Small intestine (tissue), 7 donors: ENCODE measurements around the gene DLG2. TPM values are rescaled to one million over a fixed set of nuclear protein-coding genes. Genes with fewer than 3 reads are reported as not detected.

Experiments used
- DNase-seq, 2 donors: peaks; one replicate each; pipeline versions ENCODE4 v3.0.0 to v3.0.0-alpha.2; 2013
- FAIRE-seq: peaks from 2 replicates; lab custom pipeline; 2012; peaks lifted over from hg19 to GRCh38; lab: Jason Lieb, UNC
- H3K27ac ChIP-seq, 3 donors: one replicate each; pipeline ENCODE4 v1.5.1; 2013; ENCODE audit warnings: low read length in 2 of 3, mild to moderate bottlenecking in 2 of 3, control low read depth in 1 of 3, inconsistent platforms in 1 of 3, low read depth in 1 of 3, moderate library complexity in 1 of 3
- H3K27me3 ChIP-seq, 3 donors: one replicate each; pipeline ENCODE4 v1.6.1; 2013; ENCODE audit warnings: low read length in 3 of 3, inconsistent platforms in 1 of 3; ENCODE audit not compliant: control insufficient read depth in 3 of 3, insufficient read depth in 3 of 3
- H3K36me3 ChIP-seq, 3 donors: one replicate each; pipeline ENCODE4 v1.6.1; 2013; ENCODE audit warnings: low read length in 3 of 3, inconsistent platforms in 1 of 3, low read depth in 1 of 3, mild to moderate bottlenecking in 1 of 3, moderate library complexity in 1 of 3; ENCODE audit not compliant: control insufficient read depth in 3 of 3, insufficient read depth in 2 of 3
- H3K4me1 ChIP-seq, 3 donors: one replicate each; pipeline ENCODE4 v1.6.1; 2013; ENCODE audit warnings: low read length in 2 of 3, inconsistent platforms in 1 of 3, low read depth in 1 of 3, mild to moderate bottlenecking in 1 of 3, moderate library complexity in 1 of 3; ENCODE audit not compliant: control insufficient read depth in 3 of 3, insufficient read depth in 2 of 3
- H3K4me3 ChIP-seq, 3 donors: one replicate each; pipeline ENCODE4 v1.5.1; 2013; ENCODE audit warnings: low read length in 3 of 3, control low read depth in 1 of 3, inconsistent platforms in 1 of 3, low read depth in 1 of 3, mild to moderate bottlenecking in 1 of 3, moderate library complexity in 1 of 3
- H3K9me3 ChIP-seq, 2 donors: one replicate each; pipeline ENCODE4 v1.6.1; 2013; ENCODE audit warnings: low read depth in 1 of 2, low read length in 1 of 2; ENCODE audit not compliant: control insufficient read depth in 2 of 2, insufficient read depth in 1 of 2
- WGBS, 3 donors: extraction: QIAGEN DNeasy Blood & Tissue Kit; methylation state at CpG; one replicate each; pipeline ENCODE4 v1.1.7; 2013; 5-methylcytosine and 5-hydroxymethylcytosine counted together
- polyA plus RNA-seq, 4 donors: library from polyadenylated mRNA; stranded (reverse) in 3 of 4; unstranded in 1 of 4; fragments of 200-250 nt in 3 of 4; fragments of 120-200 nt in 1 of 4; gene quantifications; one replicate each; pipeline versions ENCODE4 v1.2.1 to v1.2.3, GENCODE V29; 2013
- donor health status: healthy with polysubstance abuse.
- donor health status: control.
- donor health status: control.
- donor health status: Bipolar disorder and iron deficiency.
- donor health status: healthy.

DLG2 gene
- polyA plus RNA-seq, 4 donors = 0.22 to 1.6 (median 1.1) TPM

DNA sequence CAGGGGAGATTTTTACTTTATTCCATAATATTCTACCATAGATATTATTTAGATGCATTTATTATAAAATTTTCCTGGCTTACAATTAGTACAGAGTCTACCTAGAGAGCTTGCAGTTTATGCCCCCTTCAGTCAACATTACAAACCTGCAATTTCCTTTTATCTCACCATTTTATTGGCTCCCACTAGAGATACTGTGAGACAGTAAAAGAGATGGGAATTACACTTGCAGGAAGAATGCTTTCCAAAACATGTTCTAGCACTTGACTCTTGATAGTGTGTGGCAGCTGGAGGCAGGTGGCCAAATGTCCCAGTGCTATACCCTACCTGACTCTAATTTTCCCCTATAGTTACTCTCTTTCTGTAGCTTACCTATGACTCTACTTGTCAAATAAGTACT lies 863.2 kb downstream of the DLG2 start:
- H3K27me3 ChIP-seq = no peaks in the 10 kb centered on the region
- H3K36me3 ChIP-seq = no peaks in the 10 kb centered on the region
- H3K27ac ChIP-seq = no peak overlapping the region
- H3K4me3 ChIP-seq = no peak overlapping the region
- DNase-seq = no peak
- no peak for FAIRE-seq
- peaks cover 0 to 2% of the 10 kb centered on the region in 2 donors for H3K9me3 ChIP-seq
- H3K4me1 ChIP-seq = no peaks in the 10 kb centered on the region

DNA sequence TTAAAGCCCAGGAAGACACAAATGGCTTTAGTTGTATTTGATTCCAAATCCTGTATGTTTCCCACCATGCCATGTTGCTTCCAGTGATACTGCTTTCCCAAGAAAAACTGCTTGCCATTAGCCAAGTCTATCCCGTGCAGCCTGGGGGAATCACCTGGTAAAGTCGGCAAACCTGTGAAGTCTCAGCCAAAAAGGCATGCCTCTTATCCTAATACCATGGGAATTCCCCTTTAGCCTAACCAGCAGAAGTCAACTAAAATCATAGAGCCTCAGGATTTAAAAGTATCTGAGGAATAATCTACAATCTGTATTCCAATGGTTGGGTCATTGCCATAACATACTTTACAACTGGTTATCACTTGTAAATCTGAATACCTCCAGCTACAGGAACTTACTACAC lies 869.4 kb downstream of the DLG2 start:
- FAIRE-seq (no peak), DNase-seq (no peak)
- Histone ChIP-seq H3K4me1 (no peaks in the 10 kb centered on the region), H3K4me3 (no peak overlapping the region), H3K36me3 (no peaks in the 10 kb centered on the region), H3K27ac (no peak overlapping the region), H3K9me3 (no peaks in the 10 kb centered on the region), H3K27me3 (no peaks in the 10 kb centered on the region)
- 70 to 94% (median 85%) methylated on average over 2 of the region's 2 CpGs for WGBS, 3 donors

DNA sequence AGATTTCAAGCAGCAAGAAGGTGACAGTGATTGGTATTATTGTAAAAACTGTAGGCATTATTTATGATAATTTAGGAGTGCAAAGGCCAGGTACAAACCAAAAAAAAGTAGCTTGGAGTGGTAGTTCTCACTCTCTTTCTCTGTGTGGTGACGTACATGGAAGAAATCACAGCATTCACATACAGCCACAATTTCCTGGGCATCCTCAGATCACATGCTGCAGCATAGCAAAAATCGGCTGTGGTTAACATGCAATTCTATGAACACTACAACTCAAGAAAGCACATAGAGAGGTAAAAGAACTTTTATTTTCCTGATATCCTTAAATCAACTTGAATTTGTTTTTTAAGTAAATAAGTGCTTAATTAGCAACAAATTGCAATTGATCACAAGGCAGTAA lies 875.8 kb downstream of the DLG2 start:
- H3K4me3 ChIP-seq = no peak overlapping the region
- 73 to 78% (median 74%) methylated on average over 2 of the region's 2 CpGs for WGBS, 3 donors
- H3K36me3 ChIP-seq = no peaks in the 10 kb centered on the region
- no peak for DNase-seq
- no peaks in the 10 kb centered on the region for H3K27me3 ChIP-seq
- no peaks in the 10 kb centered on the region for H3K4me1 ChIP-seq
- no peak overlapping the region for H3K27ac ChIP-seq
- no peak for FAIRE-seq
- H3K9me3 ChIP-seq = no peaks in the 10 kb centered on the region

DNA sequence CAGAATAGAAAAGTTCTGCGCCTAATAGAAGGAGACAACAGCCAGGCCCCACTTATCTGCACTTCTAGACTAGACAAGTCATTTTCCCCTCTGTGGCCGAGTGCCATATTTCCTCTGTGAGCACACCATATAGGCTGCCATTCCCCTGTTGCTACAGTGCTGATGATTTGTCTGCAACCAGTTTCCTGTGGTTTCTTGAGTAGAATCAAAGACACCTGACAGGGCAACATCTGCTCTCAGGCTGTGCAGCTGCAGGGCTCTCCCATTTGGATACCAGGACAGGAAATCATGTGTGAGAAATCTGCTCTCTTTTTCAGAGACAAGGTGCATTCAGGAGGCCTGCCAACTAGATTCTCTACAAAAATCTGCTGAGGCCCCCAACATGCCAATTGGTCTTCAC lies 879.3 kb downstream of the DLG2 start:
- 48 to 71% (median 51%) methylated on average over 2 of the region's 2 CpGs for WGBS, 3 donors
- Histone ChIP-seq H3K4me1 (no peaks in the 10 kb centered on the region), H3K27ac (no peak overlapping the region), H3K4me3 (no peak overlapping the region), H3K27me3 (no peaks in the 10 kb centered on the region), H3K36me3 (no peaks in the 10 kb centered on the region), H3K9me3 (no peaks in the 10 kb centered on the region)
- DNase-seq = no peak
- no peak for FAIRE-seq

DNA sequence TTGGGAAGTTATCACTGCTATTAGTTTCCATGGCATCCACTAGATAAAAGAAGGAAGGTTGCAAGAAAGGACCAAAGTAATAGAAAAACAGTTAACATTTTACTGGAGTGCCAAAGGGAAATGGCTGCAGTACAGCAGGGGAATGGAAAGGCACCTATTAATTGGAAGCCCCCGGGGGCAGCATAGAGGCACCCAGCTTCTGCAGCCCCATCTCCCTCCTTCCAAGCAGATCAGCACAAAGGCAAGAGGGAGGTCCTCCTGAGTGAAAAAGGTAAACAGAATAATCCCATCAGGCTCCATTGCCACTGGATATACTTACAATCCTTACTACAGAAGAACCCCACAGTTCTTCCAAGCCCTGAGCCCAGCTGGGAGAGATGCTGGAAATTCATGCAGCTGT lies 887.1 kb downstream of the DLG2 start:
- DNase-seq (no peak), FAIRE-seq (no peak)
- H3K27me3 ChIP-seq = no peaks in the 10 kb centered on the region
- H3K27ac ChIP-seq = no peak overlapping the region
- no peaks in the 10 kb centered on the region for H3K9me3 ChIP-seq
- no peak overlapping the region for H3K4me3 ChIP-seq
- no peaks in the 10 kb centered on the region for H3K4me1 ChIP-seq
- H3K36me3 ChIP-seq = no peaks in the 10 kb centered on the region
- WGBS, 3 donors = 65 to 85% (median 69%) methylated on average over 1 of the region's 1 CpG

DNA sequence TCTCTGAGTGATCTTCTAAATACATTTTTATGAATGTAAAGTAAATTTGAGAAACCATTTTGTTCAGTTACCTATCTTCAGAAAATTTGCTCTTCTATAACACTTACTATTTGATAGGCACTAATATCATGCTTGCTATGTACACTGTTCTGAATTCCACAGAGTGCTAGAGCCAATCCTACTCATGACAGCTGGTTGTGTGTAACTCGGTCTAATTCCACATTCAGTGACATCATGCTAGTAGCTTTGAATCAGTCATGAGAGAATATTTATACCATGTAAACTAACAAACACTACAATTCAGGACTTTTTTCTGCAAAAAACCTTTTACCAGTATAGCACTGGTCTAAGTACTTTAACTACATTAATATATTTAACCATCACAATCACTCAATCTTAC lies 902.9 kb downstream of the DLG2 start:
- no peak overlapping the region for H3K4me3 ChIP-seq
- no peak for FAIRE-seq
- H3K36me3 ChIP-seq = no peaks in the 10 kb centered on the region
- H3K4me1 ChIP-seq = no peaks in the 10 kb centered on the region
- no peak overlapping the region for H3K27ac ChIP-seq
- WGBS, 3 donors = 66 to 84% (median 70%) methylated on average over 1 of the region's 1 CpG
- no peak for DNase-seq
- H3K9me3 ChIP-seq = no peaks in the 10 kb centered on the region
- H3K27me3 ChIP-seq = peaks cover 0 to 20% (median 0%) of the 10 kb centered on the region in 3 donors

DNA sequence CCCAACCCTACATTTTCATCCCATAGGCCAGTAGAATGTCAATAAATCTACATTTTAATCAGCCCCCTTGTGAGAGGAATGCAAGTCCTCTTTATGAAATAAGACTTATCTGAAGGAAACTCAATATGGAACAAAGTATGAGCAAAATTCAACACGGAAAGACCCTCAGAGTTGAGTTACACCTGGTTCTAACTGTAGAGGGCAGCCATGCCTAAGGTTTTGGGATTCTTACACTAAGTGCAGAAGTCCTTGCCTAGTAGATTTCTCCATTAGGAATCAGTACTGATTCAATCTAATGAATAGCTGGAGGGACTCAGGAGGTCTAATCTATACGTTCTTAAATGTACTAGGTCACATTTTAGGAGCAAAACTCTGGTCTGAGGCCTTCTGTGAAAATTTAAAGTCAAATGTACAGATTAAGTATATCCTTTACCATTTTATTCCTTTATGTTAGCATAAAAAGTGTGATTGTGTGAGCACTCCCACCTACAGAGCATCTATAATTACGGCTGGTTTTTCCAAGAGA lies 904.5 kb downstream of the DLG2 start:
- Histone ChIP-seq H3K4me1 (no peaks in the 10 kb centered on the region), H3K4me3 (no peak overlapping the region), H3K9me3 (no peaks in the 10 kb centered on the region), H3K27ac (no peak overlapping the region), H3K27me3 (peaks cover 0 to 20% (median 0%) of the 10 kb centered on the region in 3 donors), H3K36me3 (no peaks in the 10 kb centered on the region)
- WGBS, 3 donors = 48 to 67% (median 50%) methylated on average over 3 of the region's 3 CpGs
- DNase-seq (no peak), FAIRE-seq (no peak)

DNA sequence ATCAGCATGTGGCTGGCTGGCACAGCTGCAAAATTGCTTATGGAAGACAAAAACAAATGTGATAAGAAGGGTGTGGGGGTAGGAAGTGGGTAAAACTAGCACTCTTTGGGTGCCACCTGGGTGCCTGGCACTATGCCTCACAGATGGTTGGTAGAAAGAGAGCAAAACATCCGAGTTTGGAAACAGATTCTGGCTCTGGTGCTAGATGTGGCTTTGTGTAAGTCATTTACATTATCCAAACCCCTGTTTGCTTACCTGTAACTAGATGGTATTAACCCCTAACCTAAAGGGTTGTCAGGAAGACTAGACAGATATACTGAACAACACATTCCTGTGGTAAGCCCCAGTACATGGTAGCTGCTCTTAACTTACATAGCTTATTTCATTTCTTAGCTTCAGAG lies 905.6 kb downstream of the DLG2 start:
- no peaks in the 10 kb centered on the region for H3K36me3 ChIP-seq
- peaks cover 0 to 20% (median 0%) of the 10 kb centered on the region in 3 donors for H3K27me3 ChIP-seq
- 7 to 22% (median 8%) methylated on average over 1 of the region's 1 CpG for whole genome bisulfite sequencing, 3 donors
- H3K27ac ChIP-seq = no peak overlapping the region
- no peaks in the 10 kb centered on the region for H3K9me3 ChIP-seq
- DNase-seq (no peak), FAIRE-seq (no peak)
- no peak overlapping the region for H3K4me3 ChIP-seq
- H3K4me1 ChIP-seq = no peaks in the 10 kb centered on the region

DNA sequence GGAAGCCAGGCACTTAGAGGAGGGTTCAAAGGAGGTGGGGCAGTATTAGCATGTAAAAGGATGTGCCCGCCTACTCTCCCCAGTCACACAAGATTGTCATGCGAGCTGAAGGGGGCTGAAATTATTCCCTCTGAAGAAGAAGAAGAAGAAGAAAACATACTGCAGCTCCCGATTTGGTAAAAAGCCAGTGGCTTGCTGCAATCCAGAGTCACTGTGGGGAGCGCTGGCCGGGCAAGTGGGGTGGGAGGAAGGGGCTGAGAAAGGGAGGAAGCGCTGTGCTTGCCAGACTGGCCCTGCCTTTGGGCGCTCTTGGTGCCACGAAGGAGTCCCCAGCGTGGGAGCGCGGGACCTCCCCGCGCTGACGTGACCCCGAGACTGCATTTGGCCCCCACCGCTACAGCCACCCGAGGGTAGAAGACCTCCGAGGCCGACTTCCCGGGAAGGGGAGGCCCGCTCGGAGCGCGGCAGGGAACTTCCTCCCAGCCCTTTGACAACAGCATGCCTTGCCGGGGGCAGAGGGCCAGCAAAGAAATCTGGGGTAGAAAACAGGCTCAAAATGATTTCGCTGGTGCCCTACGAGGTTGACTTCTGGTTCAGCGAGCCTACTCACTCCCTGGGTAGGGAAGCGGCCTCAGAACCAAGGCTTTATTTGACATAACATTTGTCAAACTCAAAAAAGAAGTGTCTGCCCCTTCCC lies 906.3 kb downstream of the DLG2 start:
- H3K9me3 ChIP-seq = no peaks in the 10 kb centered on the region
- DNase-seq = peak in 1 of 2 donors; percentile 21
- WGBS, 3 donors = 2 to 6% (median 3%) methylated on average over 25 to 29 of the region's 29 CpGs
- H3K27ac ChIP-seq = no peak overlapping the region
- no peak for FAIRE-seq
- H3K27me3 ChIP-seq = peaks cover 0 to 20% (median 0%) of the 10 kb centered on the region in 3 donors
- no peaks in the 10 kb centered on the region for H3K4me1 ChIP-seq
- H3K36me3 ChIP-seq = no peaks in the 10 kb centered on the region
- H3K4me3 ChIP-seq = peak overlapping the region in 1 of 3 donors; percentile 34
